IMR-90 (cell line): ENCODE measurements around the gene TUBA1B. TPM values are rescaled to one million over a fixed set of nuclear protein-coding genes. Genes with fewer than 3 reads are reported as not detected.

Experiments
- ATAC-seq: fragments of 200-7000 bp; cut with Tn5 transposase; 2 replicates; pipeline ENCODE4 v1.9.1; 2020; ENCODE audit warnings: low read depth, mild to moderate bottlenecking, moderate library complexity
- BruUV-seq: library from RNA; stranded (reverse); fragments of 400-500 nt; replicated peaks from 2 replicates; lab custom pipeline; 2021; lab: Mats Ljungman, UMichigan
- CTCF ChIA-PET: fragments of 300-600 bp; formaldehyde crosslinking; extraction: SDS; loops from one replicate; lab custom pipeline; 2021; ENCODE audit warnings: antibody characterized with exemption; lab: Yijun Ruan, JAX
- POLR2A ChIA-PET: fragments of 300-600 bp; sonication (Branson Sonifier 250); formaldehyde crosslinking; loops from one replicate; lab custom pipeline; 2022; ENCODE audit warnings: antibody characterized with exemption; ENCODE audit not compliant: unreplicated experiment; lab: Charles Lee
- DNase-seq: peaks from one replicate; pipeline ENCODE4 v3.0.0; 2013
- H2AFZ ChIP-seq: replicated peaks from 2 replicates; pipeline ENCODE3; 2013; ENCODE audit warnings: low read length, mild to moderate bottlenecking; ENCODE audit not compliant: poor library complexity
- H2AK5ac ChIP-seq: 2 replicates; pipeline ENCODE4 v1.6.1; 2013; ENCODE audit warnings: low read depth, low read length, inconsistent platforms
- H2AK9ac ChIP-seq: replicated peaks from 2 replicates; pipeline ENCODE3; 2013; ENCODE audit warnings: mild to moderate bottlenecking, low read depth, low read length, moderate library complexity; ENCODE audit not compliant: poor library complexity
- H2BK120ac ChIP-seq: 2 replicates; pipeline ENCODE4 v1.6.1; 2013; ENCODE audit warnings: low read depth, low read length, inconsistent platforms
- H2BK15ac ChIP-seq: 3 replicates; pipeline ENCODE4 v1.6.1; 2013; ENCODE audit warnings: low read depth, low read length, inconsistent platforms
- H2BK20ac ChIP-seq: 2 replicates; pipeline ENCODE4 v1.6.1; 2013; ENCODE audit warnings: low read depth, mild to moderate bottlenecking, inconsistent platforms, low read length, moderate library complexity
- H2BK5ac ChIP-seq: 2 replicates; pipeline ENCODE4 v1.6.1; 2013; ENCODE audit warnings: mild to moderate bottlenecking, low read depth, low read length, inconsistent platforms; ENCODE audit not compliant: poor library complexity, severe bottlenecking
- H3K14ac ChIP-seq: replicated peaks from 2 replicates; pipeline ENCODE4 v1.6.1; 2013; ENCODE audit warnings: low read depth, low read length, inconsistent platforms
- H3K18ac ChIP-seq: 2 replicates; pipeline ENCODE4 v1.6.1; 2013; ENCODE audit warnings: low read depth, low read length, control low read depth
- H3K23ac ChIP-seq: 2 replicates; pipeline ENCODE4 v1.6.1; 2013; ENCODE audit warnings: low read depth, low read length, inconsistent platforms
- H3K27ac ChIP-seq: 2 replicates; pipeline ENCODE4 v1.5.1; 2013; ENCODE audit warnings: mild to moderate bottlenecking, control low read depth, low read length; ENCODE audit not compliant: insufficient read depth
- H3K27me3 ChIP-seq: 2 replicates; pipeline ENCODE4 v1.6.1; 2013; ENCODE audit warnings: low read length; ENCODE audit not compliant: control insufficient read depth, insufficient read depth
- H3K36me3 ChIP-seq: 2 replicates; pipeline ENCODE4 v1.6.1; 2013; ENCODE audit warnings: low read length, mixed read lengths; ENCODE audit not compliant: control insufficient read depth, insufficient read depth
- H3K4ac ChIP-seq: 2 replicates; pipeline ENCODE4 v1.6.1; 2013; ENCODE audit warnings: low read depth, low read length, inconsistent platforms
- H3K4me1 ChIP-seq: 2 replicates; pipeline ENCODE4 v1.6.1; 2013; ENCODE audit warnings: low read length, mixed read lengths; ENCODE audit not compliant: control insufficient read depth, insufficient read depth
- H3K4me2 ChIP-seq: 2 replicates; pipeline ENCODE4 v1.6.1; 2013; ENCODE audit warnings: low read depth, mild to moderate bottlenecking, control low read depth, low read length, moderate library complexity
- H3K4me3 ChIP-seq: 2 replicates; pipeline ENCODE4 v1.5.1; 2013; ENCODE audit warnings: low read depth, mild to moderate bottlenecking, control low read depth, low read length, moderate library complexity; ENCODE audit not compliant: insufficient read depth
- H3K56ac ChIP-seq: 2 replicates; pipeline ENCODE4 v1.6.1; 2013; ENCODE audit warnings: low read length, inconsistent platforms; ENCODE audit not compliant: insufficient read depth; ENCODE audit errors: extremely low read depth
- H3K79me1 ChIP-seq, 2 experiments: 2 replicates each; pipeline ENCODE4 v1.6.1; 2013; ENCODE audit warnings: low read length in 2 of 2, inconsistent platforms in 1 of 2, low read depth in 1 of 2
- H3K9ac ChIP-seq: 2 replicates; pipeline ENCODE4 v1.6.1; 2013; ENCODE audit warnings: low read depth, low read length, control low read depth
- H3K9me1 ChIP-seq: 2 replicates; pipeline ENCODE4 v1.6.1; 2013; ENCODE audit warnings: low read length, inconsistent platforms; ENCODE audit not compliant: insufficient read depth
- H3K9me3 ChIP-seq: 2 replicates; pipeline ENCODE4 v1.6.1; 2013; ENCODE audit warnings: low read length; ENCODE audit not compliant: control insufficient read depth, insufficient read depth
- H4K20me1 ChIP-seq: 2 replicates; pipeline ENCODE4 v1.6.1; 2013; ENCODE audit warnings: low read length, inconsistent platforms; ENCODE audit not compliant: insufficient read depth
- H4K5ac ChIP-seq: 2 replicates; pipeline ENCODE4 v1.6.1; 2013; ENCODE audit warnings: mild to moderate bottlenecking, low read depth, low read length, control low read depth
- H4K8ac ChIP-seq, 2 experiments: 2 replicates each; pipeline ENCODE4 v1.6.1; 2013; ENCODE audit warnings: low read depth in 2 of 2, low read length in 2 of 2, control low read depth in 1 of 2, inconsistent platforms in 1 of 2
- H4K91ac ChIP-seq: 2 replicates; pipeline ENCODE4 v1.6.1; 2013; ENCODE audit warnings: low read depth, low read length, inconsistent platforms; ENCODE audit not compliant: insufficient read depth
- CTCF ChIP-seq: conservative IDR thresholded peaks from 2 replicates; pipeline ENCODE4 v1.5.1; 2012; ENCODE audit warnings: mild to moderate bottlenecking, low read depth, low read length, improper control_type of control experiment
- ELK1 ChIP-seq: fragments of 150-350 bp; IDR thresholded peaks from 2 replicates; pipeline ENCODE4 v1.6.1; 2016; ENCODE audit warnings: low read depth, mild to moderate bottlenecking, low read length, moderate library complexity, borderline replicate concordance
- FOS ChIP-seq: fragments of 150-350 bp; IDR thresholded peaks from 2 replicates; pipeline ENCODE4 v1.6.1; 2016; ENCODE audit warnings: low read depth, low read length
- MAZ ChIP-seq: IDR thresholded peaks from 2 replicates; pipeline ENCODE4 v1.6.1; 2012; ENCODE audit warnings: low read depth, mild to moderate bottlenecking, low read length, improper control_type of control experiment, moderate library complexity, borderline replicate concordance
- MXI1 ChIP-seq: IDR thresholded peaks from 2 replicates; pipeline ENCODE4 v1.6.1; 2012; ENCODE audit warnings: low read depth, mild to moderate bottlenecking, low read length, moderate library complexity, borderline replicate concordance
- NFE2L2 ChIP-seq: fragments of 150-350 bp; IDR thresholded peaks from 2 replicates; pipeline ENCODE4 v1.6.1; 2016; ENCODE audit warnings: low read depth, mild to moderate bottlenecking, low read length
- RAD21 ChIP-seq: IDR thresholded peaks from 2 replicates; pipeline ENCODE4 v1.6.1; 2012; ENCODE audit warnings: low read length, improper control_type of control experiment
- SMC3 ChIP-seq: fragments of 150-350 bp; IDR thresholded peaks from 2 replicates; pipeline ENCODE4 v1.6.1; 2016; ENCODE audit warnings: low read depth, mild to moderate bottlenecking, antibody characterized with exemption, low read length, moderate library complexity
- WGBS, 2 experiments: methylation state at CpG; one replicate each; pipeline versions ENCODE4 v1.1.5 to v1.1.7; 2013; ENCODE audit warnings: missing lambda C conversion rate in 2 of 2; ENCODE audit not compliant: insufficient read length in 1 of 2; ENCODE audit errors: extremely low coverage in 2 of 2; 5-methylcytosine and 5-hydroxymethylcytosine counted together
- dilution Hi-C: fragments of 300-500 bp; cut with HindIII; formaldehyde crosslinking; loops from one replicate; pipeline ENCODE4 v1.14.3; 2018; ENCODE audit warnings: low sequenced_read_pairs; ENCODE audit not compliant: unreplicated experiment
- in situ Hi-C: fragments of 300-500 bp; cut with MboI; formaldehyde crosslinking; loops from 3 replicates; pipeline ENCODE4 v1.14.3; 2019; ENCODE audit warnings: low sequenced_read_pairs, inconsistent platforms, mixed read lengths
- intact Hi-C: fragments of 100-400 bp; cut with micrococcal nuclease; formaldehyde crosslinking; loops from 2 replicates; pipeline ENCODE4 v1.10.0; 2022
- polyA plus RNA-seq, 3 experiments: library from polyadenylated mRNA; depleted of rRNA; stranded (reverse); fragments of >200 nt; gene quantifications; 2 replicates each; pipeline ENCODE4 v1.2.3, GENCODE V29; 2012; ENCODE audit warnings: low replicate concordance in 1 of 3
- total RNA-seq: library from RNA; depleted of rRNA; stranded (reverse); fragments of >200 nt; gene quantifications from 2 replicates; pipeline ENCODE4 v1.2.3, GENCODE V29; 2012

Gene TUBA1B
- total and polyA plus RNA-seq, 2 of the 4 experiments (the other 2 are of a cell fraction) = 4,221 to 5,195 TPM

DNA sequence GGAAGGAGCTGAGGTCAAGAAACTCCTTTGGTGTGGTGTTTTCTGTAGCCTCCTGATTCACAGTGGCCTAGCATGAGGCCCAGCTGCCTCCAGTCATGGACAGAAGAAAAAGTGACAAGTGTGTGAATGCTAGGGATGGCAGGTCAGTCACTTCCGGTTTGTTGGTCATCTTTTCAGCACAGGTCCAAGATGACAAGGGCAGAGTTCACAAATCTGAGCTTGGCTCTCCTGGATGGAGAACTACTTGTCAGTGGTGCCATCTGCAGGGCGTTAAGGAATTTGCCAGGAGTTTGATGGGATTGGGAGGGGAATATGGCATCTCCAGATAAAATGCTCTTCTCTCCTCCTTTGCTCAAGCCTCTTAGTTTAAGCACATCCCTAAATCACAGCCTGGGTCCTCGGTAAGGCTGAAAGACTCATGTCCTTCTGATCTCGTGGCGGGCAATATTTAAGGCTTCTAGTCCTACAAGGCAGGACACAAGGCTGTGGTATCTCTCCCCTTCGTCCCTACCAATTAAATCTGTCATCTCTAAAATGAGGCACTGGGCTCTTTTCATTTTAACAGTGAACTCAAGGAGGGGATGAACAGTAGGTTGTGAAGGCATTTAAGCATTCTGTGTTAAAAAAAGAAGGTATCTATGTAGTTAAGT, 10.0 kb downstream of the TUBA1B start:
- in situ Hi-C loops = no loop called here
- CTCF ChIA-PET = interaction anchor here (0.7 to 1.2 kb wide), 7 partner anchors 8 to 57 kb away, joined by 3 to 8 read pairs (median 4); partner anchors contain the start of gene LMBR1L
- no peak overlapping the region for H3K14ac ChIP-seq
- peak; percentile 71 for DNase-seq
- 0 out of 2 replicates have a peak, but pooled peaks cover 3% of the 10 kb centered on the region for H4K20me1 ChIP-seq
- H4K8ac ChIP-seq = 0 out of 4 replicates have a peak overlapping the region, but pooled peaks of 1 of the 2 experiments have one; percentile 4
- no peak overlapping the region for H3K4ac ChIP-seq
- ATAC-seq = peak; percentile 97
- dilution Hi-C loops = no loop called here
- no peak overlapping the region for H4K5ac ChIP-seq
- H3K9ac ChIP-seq = no peak overlapping the region
- BruUV-seq = no TSS peak
- H4K91ac ChIP-seq = no peak overlapping the region
- no peak overlapping the region for H3K4me3 ChIP-seq
- H3K23ac ChIP-seq = no peak overlapping the region
- 0 out of 2 replicates have a peak, but pooled peaks cover 1% of the 10 kb centered on the region for H3K4me1 ChIP-seq
- no peaks in the 10 kb centered on the region for H3K27me3 ChIP-seq
- H3K79me1 ChIP-seq = no peaks in the 10 kb centered on the region
- no peaks in the 10 kb centered on the region for H3K9me3 ChIP-seq
- H3K9me1 ChIP-seq = no peaks in the 10 kb centered on the region
- no peak overlapping the region for H2AK9ac ChIP-seq
- TF ChIP-seq MXI1 (no peak), FOS (no peak), MAZ (no peak), SMC3 (peak; percentile 46), RAD21 (peak; percentile 71), ELK1 (no peak), CTCF (peak; percentile 71), NFE2L2 (no peak)
- no peak overlapping the region for H2BK15ac ChIP-seq
- no CpG with 5 or more reads among the region's 6 CpGs for WGBS, 2 experiments
- intact Hi-C loops = loop anchor here (1.0 kb wide), 2 partner anchors 33 to 57 kb away; no protein-coding TSS in a partner anchor
- H2BK120ac ChIP-seq = no peak overlapping the region
- H2AFZ ChIP-seq = peak overlapping the region; percentile 63
- H2BK5ac ChIP-seq = no peak overlapping the region
- no peak overlapping the region for H2AK5ac ChIP-seq
- no peak overlapping the region for H2BK20ac ChIP-seq
- POLR2A ChIA-PET = no interaction called here
- no peak overlapping the region for H3K56ac ChIP-seq
- H3K18ac ChIP-seq = no peak overlapping the region
- no peak overlapping the region for H3K4me2 ChIP-seq
- H3K27ac ChIP-seq = no peak overlapping the region
- H3K36me3 ChIP-seq = no peaks in the 10 kb centered on the region
